Measurements from ENCODE around the gene KHSRP.
"Not testable (repeated sequence)": the region's sequence is repeated elsewhere in the genome, so short reads cannot be mapped to it uniquely, and the experiment has no call there.

Gene KHSRP

DNA sequence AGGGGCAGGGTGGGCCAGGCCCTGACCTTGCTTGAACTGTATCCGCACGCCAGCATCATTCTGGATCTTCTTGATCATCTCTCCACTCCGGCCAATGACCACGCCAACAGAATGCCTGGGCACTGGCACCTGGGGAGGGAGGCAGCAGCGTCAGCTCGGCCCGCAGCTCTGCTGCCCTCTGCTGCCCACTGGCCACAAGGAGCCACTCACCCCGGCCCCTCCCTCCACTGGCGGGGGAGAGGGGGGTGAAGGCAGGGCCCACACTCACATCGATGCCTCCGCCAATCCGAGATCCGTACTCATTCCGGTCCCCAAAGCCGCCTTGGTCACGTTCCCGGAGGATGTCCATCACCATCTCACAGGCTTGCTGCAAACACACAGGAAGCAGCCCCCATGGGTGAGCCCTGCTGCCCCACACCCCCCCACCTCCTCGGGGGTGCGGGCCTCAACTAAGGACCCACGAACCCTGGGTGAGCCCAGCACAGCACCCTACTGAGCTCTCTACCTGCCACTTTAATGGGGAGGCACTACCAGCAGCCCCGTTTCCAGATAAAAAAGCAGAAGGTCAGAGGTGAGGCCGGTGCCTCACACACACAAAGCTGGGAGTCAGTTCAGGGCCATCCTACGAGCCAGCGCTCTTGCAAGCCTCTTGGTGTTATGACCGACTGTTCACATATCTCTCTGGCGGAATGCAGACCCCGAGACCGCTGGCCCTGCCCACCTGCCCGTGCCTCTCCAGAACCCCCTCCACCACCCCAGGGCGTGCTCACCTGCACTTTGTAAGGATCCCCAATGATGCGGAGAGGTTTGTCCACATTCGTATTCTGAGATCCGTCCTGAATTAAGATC, 6.7 kb downstream of the KHSRP start:
- DNase-seq (ENCODE audit: low spot score), result no peak

DNA sequence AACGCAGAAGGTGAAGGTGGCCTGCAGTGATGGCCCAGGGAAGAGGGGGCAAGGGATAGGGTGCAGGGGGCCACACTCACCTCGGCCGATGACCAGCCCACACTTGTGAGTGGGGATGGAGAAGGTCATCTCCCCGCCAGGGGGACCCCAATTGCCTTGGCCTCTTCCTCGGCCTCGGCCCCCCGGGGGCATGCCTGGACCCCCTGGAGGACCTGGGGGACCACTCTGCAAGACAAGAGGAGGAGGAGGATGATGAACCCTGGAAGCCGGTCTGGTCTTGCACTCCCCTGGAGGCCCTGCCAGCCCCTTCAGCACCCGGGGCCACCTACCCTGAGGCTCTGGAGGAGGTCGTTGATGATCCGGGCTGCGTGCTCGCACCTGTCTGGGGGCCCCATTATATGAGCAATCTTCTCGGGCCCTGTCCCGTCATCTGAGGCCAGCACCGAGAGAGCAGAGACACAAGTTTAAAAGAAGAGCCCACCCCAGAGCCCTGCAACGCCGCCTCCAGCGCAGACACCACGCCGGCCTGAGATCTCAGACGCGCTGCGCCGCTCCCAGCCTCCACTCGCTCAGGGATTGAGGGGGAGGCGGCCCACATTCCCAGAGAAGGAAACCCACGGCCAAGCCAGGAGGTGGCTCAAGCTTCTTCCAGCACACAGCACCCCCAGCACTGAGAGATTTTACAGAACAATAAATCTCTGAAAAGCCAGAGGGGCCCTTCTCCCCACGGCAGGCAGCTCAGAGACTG, 7.8 kb downstream of the KHSRP start:
- no peak for DNase-seq (ENCODE audit: low spot score)

DNA sequence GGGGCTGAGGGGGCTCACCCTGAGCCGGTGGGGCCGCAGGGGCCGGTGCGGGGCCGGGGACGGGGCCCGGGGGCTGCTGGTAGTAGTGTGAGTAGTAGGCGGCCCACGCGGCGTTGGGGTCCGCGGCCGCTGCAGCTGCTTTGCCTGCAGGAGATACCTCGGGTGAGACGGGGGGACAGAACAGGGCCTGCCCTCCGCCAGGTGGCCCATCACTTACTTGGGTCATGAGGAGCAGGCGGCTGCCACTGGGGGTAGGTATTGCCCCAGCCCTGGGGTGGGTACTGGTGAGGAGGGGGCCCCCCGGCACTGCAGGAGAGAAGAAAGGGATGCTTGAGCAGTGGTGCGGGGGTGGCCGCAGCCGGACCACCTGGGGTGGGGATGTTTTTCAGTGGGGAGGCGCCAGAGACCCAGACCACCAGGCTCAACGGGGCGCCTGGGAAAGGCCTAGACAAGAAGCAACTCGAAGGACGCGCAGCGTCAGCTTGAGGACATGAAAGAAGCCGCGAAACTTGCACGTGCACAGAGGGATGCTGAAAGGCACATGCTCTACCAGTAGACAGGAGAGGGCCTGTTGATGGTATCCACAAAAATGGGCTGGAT, 8.9 kb downstream of the KHSRP start:
- no peak for DNase-seq (ENCODE audit: low spot score)

DNA sequence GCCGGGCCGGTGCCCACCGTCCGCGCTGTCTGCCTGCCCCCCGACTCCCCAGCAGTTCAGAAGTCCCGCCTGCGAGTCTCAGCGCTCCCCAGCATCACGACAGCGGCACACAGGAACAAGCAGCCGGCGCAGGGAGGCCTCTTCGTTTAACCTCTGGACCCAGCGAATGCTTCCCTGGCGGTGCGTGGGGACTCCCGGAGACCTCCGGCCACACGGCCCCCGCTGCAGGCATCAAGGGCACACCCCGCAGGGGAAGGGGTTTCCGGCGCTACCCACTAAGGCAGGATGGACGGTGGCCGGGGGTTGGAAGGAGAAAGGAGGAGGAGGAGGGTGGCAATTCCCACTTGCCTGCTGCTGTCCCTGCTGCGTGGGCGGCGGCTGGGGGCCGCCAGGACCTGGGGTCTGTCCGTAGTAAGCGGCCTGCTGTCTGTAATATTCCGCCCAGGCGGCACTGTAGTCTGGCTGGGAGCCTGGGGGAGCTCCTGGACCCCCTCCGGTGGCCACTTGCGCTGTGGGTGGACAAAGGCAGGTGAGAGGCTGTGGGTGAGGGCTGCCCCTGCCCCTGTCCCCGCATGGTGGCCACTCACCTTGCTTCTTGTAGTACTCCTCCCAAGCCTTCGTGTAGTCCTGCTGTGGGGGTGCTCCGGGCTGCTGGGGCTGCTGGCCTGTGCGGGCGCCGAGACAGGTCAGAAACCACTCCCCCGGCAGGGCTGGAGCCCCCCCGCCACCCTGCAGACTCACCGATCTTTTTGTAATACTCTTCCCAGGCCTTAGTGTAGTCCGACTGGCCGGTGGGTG, 9.6 kb downstream of the KHSRP start:
- DNase-seq (ENCODE audit: low spot score), result no peak

DNA sequence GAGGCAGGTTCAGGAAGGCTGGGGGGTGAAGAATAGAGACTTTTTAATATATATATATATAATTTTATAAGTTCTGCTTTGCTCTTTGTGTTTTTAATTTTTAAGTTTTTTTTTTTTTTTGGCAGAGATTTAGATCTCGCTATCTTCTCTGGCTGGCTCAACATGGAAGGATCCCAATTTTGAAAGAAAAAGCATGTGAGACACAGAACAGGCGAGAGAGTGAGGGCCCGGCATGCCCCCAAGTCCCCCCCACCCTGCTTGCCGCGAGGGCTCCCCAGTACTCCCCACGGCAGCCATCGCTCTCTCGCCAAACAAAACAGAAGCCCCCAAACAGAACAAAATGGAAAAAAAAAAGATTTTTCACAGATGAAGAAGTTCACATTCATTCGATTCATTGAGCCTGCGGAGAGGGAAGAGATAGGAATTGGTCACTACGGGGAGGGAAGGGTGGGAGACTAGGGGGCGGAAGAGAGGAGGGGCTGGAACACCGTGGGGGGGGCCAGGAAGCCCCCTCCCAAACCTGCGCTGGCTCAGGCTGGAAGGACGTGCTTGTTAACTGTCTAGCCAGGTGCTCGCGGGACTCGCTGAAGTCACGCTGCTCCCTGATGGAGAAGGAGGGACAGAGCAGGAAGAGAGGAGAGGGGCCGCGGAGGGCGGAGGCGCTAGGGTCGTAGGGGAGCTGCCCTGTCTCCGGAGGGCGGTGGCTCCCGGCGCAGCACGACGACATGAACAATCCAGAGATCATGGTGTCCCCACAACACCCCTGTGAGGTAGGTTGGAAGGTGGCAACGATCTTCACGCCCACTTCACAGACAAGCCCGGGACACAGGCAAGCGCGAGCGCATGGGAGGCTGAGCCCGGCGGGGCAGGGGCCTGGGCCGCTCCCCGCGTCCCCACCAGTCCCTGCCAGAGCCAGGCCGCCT, 10.6 kb downstream of the KHSRP start:
- DNase-seq (ENCODE audit: low spot score), result no peak

DNA sequence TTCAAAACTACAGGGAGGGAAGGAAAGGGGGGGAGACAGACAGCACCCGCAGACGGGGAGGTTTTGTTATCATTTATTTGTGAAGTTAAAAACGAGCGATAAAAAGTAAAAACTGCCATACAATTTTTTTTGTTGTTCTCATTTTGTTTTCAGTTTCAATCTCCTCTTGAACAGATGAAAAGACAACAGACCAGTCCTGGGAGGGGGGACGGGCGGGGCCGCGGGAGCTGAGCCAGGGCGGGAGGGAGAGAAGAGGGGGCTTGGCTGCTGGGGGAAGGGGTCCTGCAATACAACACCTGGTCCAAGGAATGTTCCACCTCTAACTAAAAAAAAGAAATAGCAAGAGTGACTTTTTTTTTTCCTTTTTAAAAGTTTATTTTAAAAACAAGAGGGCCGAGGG, 11.3 kb downstream of the KHSRP start:
- DNase-seq (ENCODE audit: low spot score), result no peak

DNA sequence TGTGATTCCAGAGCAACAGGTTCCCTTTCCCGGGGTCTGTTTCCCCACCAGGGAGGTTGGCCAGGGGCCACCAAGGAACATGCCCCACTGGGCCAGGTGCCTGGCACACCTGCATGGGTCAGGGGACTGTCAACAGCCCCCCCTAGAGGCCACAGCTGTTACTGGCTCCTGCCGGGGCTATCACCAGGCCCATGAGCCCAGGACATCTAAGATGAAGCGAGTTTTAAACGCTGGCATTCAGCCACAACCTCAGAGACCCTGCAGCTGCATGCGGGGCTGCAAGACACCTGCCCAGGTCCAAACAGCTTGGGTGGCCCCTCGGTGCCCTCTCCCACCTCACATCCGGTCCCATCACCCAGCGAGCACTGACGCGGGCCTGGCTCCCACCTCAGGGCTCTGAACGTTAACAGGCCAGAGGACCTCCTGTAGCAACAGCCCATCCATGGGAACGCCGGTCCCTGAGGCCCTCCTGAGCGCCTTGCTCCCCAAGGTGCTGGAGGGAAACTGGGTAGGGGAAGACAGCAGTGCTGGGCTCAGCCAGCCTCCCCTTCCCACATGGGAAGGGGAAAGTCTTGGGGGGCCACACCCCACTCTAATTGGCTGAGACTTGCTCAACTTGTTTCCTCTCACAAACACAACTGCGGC, 12.0 kb downstream of the KHSRP start:
- peak; percentile 40 for DNase-seq (ENCODE audit: low spot score)

DNA sequence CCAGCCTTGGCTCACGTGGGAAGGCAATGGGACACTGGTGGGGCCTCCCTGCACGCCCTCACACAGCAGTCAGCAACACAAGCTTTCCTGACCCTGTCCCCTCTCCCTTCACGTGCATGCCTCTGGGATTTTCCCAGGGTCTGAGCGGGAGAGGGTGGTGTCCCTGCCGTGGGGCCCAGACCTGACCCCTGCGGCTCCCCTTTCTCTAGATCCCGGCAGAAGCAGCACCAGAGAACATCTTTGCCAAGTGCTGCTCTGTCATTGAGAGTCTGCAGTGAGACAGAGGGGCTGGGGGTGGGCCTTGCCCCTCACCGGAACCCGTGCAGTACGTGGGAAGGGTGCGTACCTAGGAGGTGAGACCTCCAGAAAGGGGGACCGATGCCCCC, 12.6 kb downstream of the KHSRP start:
- DNase-seq (ENCODE audit: low spot score), result no peak

DNA sequence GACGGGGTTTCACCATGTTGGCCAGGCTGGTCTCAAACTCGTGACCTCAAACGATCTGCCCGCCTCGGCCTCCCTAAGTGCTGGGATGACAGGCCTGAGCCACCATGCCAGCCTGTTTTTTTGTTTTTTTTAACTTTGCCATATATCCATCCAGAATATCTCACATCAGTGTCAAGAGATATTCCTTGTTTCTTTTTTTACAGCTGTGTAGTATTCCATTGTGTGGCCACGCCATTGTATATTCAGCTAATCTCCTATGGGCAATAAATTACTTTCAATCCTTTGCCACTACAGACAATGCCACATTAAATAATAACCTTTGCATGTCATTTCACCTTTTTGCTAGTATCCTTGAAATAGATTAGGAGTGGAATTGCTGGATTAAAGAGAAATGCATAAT, 15.3 kb downstream of the KHSRP start:
- no peak for DNase-seq (ENCODE audit: low spot score)

DNA sequence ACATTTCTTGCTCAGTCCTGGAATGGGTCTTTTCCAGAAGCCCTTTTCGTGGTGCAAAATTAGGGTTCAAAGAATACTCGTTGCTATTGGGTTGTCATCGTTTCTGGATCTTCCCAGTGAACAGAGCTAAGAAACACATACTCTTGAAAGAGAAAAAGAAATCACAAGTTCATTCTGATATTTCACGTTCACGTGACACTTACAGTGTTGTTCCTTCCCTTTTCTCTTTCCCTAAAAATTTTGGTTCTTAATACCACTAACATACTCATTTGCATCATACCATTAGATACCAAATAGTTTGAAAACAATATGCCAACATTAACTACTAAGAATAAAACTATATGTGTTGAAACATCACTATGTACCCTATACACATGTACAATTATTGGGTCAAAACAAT, 18.2 kb downstream of the KHSRP start:
- DNase-seq (ENCODE audit: low spot score), result no peak

DNA sequence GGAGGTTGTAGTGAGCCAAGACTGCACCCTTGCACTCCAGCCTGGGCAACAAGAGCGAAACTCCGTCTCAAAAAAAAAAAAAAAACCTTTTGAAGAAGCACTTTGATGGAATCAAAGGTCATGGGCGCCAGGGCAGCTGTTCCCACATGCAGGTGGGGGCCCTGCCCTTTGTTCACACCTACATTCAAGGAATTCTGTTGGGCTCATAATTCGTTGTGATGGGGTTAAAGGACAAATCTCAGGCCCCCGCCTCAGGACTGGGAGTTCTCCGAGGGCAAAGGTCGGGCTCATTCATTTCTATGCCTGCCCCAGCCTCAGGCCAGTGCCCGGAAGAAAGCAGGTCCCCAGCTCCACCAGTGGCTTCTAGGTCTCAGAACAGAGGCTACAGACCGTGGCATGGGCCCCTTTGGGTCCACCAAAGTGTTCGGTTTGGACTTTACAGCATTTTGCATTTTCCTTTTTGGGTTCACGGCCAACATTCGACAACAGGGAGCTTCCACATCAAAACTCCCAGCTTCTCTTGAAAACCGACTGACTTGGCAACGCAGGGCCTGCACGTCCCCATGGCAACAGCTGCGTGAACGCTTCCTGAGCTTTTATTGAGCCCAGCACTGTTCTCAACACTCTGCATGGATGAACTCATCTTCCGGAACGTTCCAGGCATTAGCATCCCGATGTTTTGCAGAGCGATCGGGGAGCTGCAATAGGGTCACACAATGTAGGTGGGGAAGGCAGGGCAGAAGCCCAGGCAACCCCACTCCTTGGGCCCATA, 21.6 kb downstream of the KHSRP start:
- DNase-seq (ENCODE audit: low spot score), result no peak

DNA sequence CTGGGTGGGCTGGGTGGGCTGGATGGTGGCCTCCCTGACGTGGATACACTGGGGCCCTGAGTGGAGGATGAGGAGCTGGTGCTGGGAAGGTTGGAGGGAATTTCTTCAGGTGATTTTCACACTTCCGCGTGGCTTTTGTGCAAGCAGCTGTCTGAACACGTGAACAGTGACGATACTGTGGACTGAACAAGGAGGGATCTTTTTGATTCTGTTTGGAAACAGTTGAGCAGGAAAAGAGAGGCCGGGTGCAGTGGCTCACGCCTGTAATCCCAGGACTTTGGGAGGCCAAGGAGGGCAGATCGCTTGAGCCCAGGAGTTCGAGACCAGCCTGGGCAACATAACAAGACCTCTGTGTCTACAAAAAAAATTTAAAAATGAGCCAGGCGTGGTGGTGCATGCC, 22.6 kb downstream of the KHSRP start:
- no peak for DNase-seq (ENCODE audit: low spot score)

DNA sequence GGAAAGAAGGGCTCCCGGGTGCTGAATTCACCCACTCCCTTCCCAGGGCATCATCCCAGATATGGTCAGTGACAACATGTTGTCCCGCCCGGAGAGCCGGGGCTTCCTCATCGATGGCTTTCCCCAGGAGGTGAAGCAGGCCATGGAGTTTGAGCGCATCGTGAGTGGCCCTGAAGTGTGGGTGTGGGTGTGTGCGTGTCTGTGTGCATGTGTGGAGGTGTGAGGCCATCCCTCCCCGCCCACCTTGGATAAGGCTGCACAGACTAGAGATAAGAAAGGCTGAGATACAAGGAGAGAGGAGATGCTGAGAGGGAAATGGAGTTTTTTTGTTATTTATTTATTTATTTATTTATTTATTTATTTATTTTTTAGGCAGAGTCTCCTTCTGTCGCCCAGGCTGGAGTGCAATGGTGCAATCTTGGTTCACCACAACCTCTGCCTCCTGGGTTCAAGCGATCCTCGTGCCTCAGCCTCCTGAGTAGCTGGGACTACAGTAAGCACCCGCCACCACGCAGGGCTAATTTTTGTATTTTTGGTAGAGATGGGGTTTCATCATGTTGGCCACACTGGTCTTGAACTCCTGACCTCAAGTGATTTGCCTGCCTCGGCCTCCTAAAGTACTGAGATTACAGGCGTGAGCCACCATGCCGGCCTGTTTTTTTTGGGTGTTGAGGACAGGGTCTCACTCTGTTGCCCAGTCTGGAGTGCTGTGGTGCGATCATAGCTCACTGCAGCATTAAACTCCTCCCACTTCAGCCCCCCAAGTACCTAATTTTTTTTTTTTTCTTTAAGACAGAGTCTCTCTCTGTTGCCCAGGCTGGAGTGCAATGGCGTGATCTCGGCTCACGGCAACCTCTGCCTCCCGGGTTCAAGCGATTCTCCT, 24.3 kb downstream of the KHSRP start:
- not testable (repeated sequence) for DNase-seq (ENCODE audit: low spot score)

DNA sequence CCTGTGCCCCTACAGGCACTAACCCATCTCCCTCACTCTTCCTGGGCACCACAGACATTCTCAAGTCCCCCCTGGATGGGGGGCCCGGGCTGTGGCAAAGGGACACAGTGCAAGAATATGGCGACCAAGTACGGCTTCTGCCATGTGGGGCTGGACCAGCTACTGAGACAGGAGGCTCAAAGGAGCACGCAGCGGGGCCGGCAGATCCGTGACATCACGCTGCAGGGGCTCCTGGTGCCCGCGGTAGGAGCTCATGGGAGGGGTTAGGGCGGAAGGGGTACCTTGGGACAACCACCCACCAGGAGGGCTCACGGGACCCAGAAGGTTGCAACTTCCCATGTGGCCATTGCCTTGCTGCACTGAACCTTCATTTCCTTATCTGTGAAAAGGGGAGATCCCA, 28.3 kb downstream of the KHSRP start:
- no peak for DNase-seq (ENCODE audit: low spot score)

DNA sequence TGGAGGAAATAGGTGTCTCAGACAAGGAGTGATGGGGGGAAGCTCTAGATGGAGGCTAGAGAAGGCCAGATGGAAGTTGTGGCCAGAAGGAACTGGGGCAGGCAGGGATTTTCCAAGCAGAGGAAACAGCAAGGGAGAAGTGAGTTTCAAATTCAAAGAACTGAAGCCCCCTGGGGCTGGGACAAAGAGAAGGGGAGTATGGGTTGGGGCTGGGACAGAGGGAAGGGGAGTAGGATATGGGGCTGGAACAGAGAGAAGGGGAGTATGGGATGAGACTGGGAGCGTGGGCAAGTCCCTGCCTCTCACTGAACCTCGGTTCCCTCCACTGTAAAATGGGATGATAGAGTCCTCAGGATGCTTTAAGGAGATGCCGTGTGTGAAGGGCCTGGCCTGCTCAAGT, 29.8 kb downstream of the KHSRP start:
- DNase-seq (ENCODE audit: low spot score), result no peak

DNA sequence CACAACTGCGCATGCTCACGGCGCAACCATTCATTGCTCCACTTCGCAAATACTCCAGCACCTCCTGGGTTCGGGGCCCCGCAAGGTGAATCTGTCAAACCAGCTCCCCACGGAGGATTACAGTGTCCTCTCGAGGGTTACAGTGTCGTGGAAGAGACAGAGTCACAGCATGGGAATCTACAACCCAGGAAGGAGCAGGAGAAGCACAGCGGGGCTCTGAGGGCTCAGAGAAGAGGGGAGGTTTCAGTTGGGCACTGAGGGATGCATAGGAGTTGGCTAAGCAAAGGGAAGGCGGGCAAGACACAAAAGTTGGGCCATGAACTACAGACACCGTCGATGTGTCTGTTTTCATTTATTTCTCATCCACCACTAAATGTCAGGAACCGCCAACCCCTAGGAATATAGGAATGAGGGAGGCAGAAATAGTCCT, 30.6 kb downstream of the KHSRP start:
- DNase-seq (ENCODE audit: low spot score), result peak; percentile 78

DNA sequence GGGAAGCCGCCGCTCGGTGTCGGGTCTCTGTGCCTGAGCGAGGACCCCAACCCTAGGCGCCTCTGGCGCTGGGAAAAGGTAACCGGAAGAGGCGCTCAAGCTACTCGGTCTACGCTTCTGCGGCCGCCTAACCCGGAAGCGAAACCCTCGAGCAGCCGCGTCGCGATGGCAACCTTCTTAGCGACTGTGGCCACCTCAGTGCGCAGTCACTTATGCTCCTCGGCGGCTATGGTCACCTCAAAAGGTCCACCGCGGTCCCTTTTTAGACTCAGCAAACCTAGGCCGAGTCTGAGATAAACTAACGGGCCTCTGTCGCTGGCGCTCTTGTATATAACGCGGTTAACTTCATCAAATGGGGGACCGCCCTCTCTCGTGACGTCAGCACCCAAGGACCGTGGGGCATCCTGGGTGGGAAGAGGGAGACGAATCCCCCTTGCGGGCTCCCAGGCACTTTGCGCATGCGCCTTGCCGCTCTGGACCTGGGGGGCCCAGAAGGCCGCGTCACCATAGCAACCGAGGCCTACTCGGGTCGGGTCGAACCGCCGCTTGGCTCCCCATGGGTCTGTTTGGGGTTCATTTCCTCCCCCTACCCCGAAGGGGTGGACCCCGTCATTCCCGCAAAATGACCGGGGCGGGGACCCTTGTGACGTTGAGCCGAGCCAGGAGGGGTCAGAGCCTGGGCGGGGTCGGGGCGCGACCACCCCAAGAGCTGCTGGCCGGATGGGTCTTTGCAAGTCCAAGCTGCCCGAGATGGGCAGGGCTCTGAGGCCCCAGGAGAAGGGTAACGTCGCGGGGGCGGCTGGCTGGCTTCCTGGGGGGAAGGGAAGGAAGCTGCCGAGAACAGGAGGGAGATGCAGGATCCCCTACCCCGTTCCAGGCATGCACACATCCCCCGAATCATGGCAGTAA, 31.3 kb downstream of the KHSRP start, which contains the start of gene GTF2F1:
Gene GTF2F1, minus strand, starts transcription at position 91 of the 909 bp plus-strand sequence. CDS start 169 bp downstream, outside the sequence.
- DNase-seq (ENCODE audit: low spot score), result peak; percentile 94
